SK-N-SH treated with all-trans-retinoic acid at 6 μM for 48 hours (cell line): Measurements from ENCODE around the gene TNC.
A peak's percentile ranks its signal among the peaks of the same experiment; 100 is the strongest.

ENCODE experiments used
- ATAC-seq: fragments of 200-7000 bp; cut with Tn5 transposase; 3 replicates; pipeline ENCODE4 v1.9.1; 2020; ENCODE audit warnings: mild to moderate bottlenecking, moderate library complexity
- ARNTL ChIP-seq: fragments of 450-650 bp; formaldehyde crosslinking; IDR thresholded peaks from 2 replicates; pipeline ENCODE4 v1.5.0; 2020; ENCODE audit warnings: low read depth, mild to moderate bottlenecking, moderate library complexity, borderline replicate concordance
- BACH2 ChIP-seq: fragments of 250-450 bp; sonication (Bioruptor Pico); IDR thresholded peaks from 2 replicates; pipeline ENCODE4 v1.9.0; 2021; ENCODE audit warnings: mild to moderate bottlenecking, borderline replicate concordance
- CREB5 ChIP-seq: fragments of 250-450 bp; sonication (Bioruptor Pico); IDR thresholded peaks from 2 replicates; pipeline ENCODE4 v1.5.1; 2020; ENCODE audit warnings: low read depth, mild to moderate bottlenecking, moderate library complexity
- CSDC2 ChIP-seq: fragments of 250-450 bp; sonication (Bioruptor Pico); IDR thresholded peaks from 2 replicates; pipeline ENCODE4 v1.5.0; 2020; ENCODE audit warnings: mild to moderate bottlenecking, moderate library complexity
- ESRRG ChIP-seq: fragments of 250-450 bp; sonication (Bioruptor Pico); IDR thresholded peaks from 2 replicates; pipeline ENCODE4 v1.6.1; 2021; ENCODE audit warnings: mild to moderate bottlenecking
- GLIS3 ChIP-seq: fragments of 250-450 bp; sonication (Bioruptor Pico); IDR thresholded peaks from 2 replicates; pipeline ENCODE4 v1.5.0; 2020; ENCODE audit warnings: mild to moderate bottlenecking, moderate library complexity
- ISL1 ChIP-seq: fragments of 250-450 bp; sonication (Bioruptor Pico); IDR thresholded peaks from 2 replicates; pipeline ENCODE4 v2.1.2; 2022; ENCODE audit warnings: mild to moderate bottlenecking, moderate library complexity
- OSR1 ChIP-seq: fragments of 250-450 bp; sonication (Bioruptor Pico); IDR thresholded peaks from 2 replicates; pipeline ENCODE4 v1.8.0; 2022; ENCODE audit warnings: moderate library complexity, mild to moderate bottlenecking, inconsistent platforms
- POU6F1 ChIP-seq: fragments of 250-450 bp; sonication (Bioruptor Pico); IDR thresholded peaks from 2 replicates; pipeline ENCODE4 v1.8.0; 2021; ENCODE audit warnings: low read depth, mild to moderate bottlenecking, moderate library complexity, borderline replicate concordance
- RARB ChIP-seq: fragments of 250-450 bp; sonication (Bioruptor Pico); IDR thresholded peaks from 2 replicates; pipeline ENCODE4 v1.8.0; 2021; ENCODE audit warnings: mild to moderate bottlenecking, moderate library complexity
- SNAI2 ChIP-seq: fragments of 250-450 bp; sonication (Bioruptor Pico); IDR thresholded peaks from 2 replicates; pipeline ENCODE4 v1.5.0; 2020; ENCODE audit warnings: mild to moderate bottlenecking, moderate library complexity
- TOX ChIP-seq: fragments of 250-450 bp; sonication (Bioruptor Pico); IDR thresholded peaks from 2 replicates; pipeline ENCODE4 v1.8.0; 2021; ENCODE audit warnings: mild to moderate bottlenecking, moderate library complexity, borderline replicate concordance
- TSHZ2 ChIP-seq: fragments of 250-450 bp; sonication (Bioruptor Pico); IDR thresholded peaks from 2 replicates; pipeline ENCODE4 v1.5.0; 2020; ENCODE audit warnings: mild to moderate bottlenecking, moderate library complexity
- ZC3H10 ChIP-seq: fragments of 250-450 bp; sonication (Bioruptor Pico); IDR thresholded peaks from 2 replicates; pipeline ENCODE4 v1.5.1; 2021; ENCODE audit warnings: mild to moderate bottlenecking, moderate library complexity
- ZFP3 ChIP-seq: fragments of 250-450 bp; sonication (Bioruptor Pico); IDR thresholded peaks from 2 replicates; pipeline ENCODE4 v1.5.0; 2020; ENCODE audit warnings: mild to moderate bottlenecking, moderate library complexity
- ZFP30 ChIP-seq: fragments of 450-650 bp; formaldehyde crosslinking; IDR thresholded peaks from 2 replicates; pipeline ENCODE4 v1.5.0; 2022; ENCODE audit warnings: mild to moderate bottlenecking, moderate library complexity
- ZNF565 ChIP-seq: fragments of 450-650 bp; formaldehyde crosslinking; conservative IDR thresholded peaks from 2 replicates; pipeline ENCODE4 v1.5.0; 2020; ENCODE audit warnings: low read depth, mild to moderate bottlenecking, moderate library complexity
- ZNF70 ChIP-seq: fragments of 450-650 bp; formaldehyde crosslinking; IDR thresholded peaks from 2 replicates; pipeline ENCODE4 v1.5.0; 2020; ENCODE audit warnings: mild to moderate bottlenecking, moderate library complexity
- ZNF8 ChIP-seq: fragments of 450-650 bp; formaldehyde crosslinking; IDR thresholded peaks from 2 replicates; pipeline ENCODE4 v1.5.0; 2020; ENCODE audit warnings: mild to moderate bottlenecking, moderate library complexity
- TF ChIP-seq, protein P1 (sequence below): fragments of 250-450 bp; sonication (Bioruptor Pico); IDR thresholded peaks from 2 replicates; pipeline ENCODE4 v1.5.1; 2021; ENCODE audit warnings: mild to moderate bottlenecking, moderate library complexity

Gene TNC

GRCh38 chr9:115068031-115068430, 49.9 kb downstream of the TNC start (continued):
- TF ChIP-seq POU6F1 (CRISPR knock-in tag): no peak

GRCh38 chr9:115063058-115063845, 54.7 kb downstream of the TNC start:
- ATAC-seq: 0 out of 3 replicates have a peak, but pooled peaks have one; percentile 4
- TF ChIP-seq TOX (CRISPR knock-in tag) (no peak), ZNF70 (CRISPR knock-in tag) (no peak), ZFP30 (CRISPR knock-in tag) (no peak), OSR1 (no peak), ZNF565 (CRISPR knock-in tag) (no peak), GLIS3 (CRISPR knock-in tag) (no peak), ARNTL (CRISPR knock-in tag) (no peak), ZFP3 (CRISPR knock-in tag) (no peak), ZNF8 (CRISPR knock-in tag) (no peak), TSHZ2 (CRISPR knock-in tag) (no peak), RARB (no peak), CREB5 (CRISPR knock-in tag) (no peak), ZC3H10 (CRISPR knock-in tag) (no peak), ESRRG (CRISPR knock-in tag) (no peak), POU6F1 (CRISPR knock-in tag) (no peak), SNAI2 (no peak), ISL1 (no peak), BACH2 (CRISPR knock-in tag) (no peak)
- TF ChIP-seq, protein P1, sequence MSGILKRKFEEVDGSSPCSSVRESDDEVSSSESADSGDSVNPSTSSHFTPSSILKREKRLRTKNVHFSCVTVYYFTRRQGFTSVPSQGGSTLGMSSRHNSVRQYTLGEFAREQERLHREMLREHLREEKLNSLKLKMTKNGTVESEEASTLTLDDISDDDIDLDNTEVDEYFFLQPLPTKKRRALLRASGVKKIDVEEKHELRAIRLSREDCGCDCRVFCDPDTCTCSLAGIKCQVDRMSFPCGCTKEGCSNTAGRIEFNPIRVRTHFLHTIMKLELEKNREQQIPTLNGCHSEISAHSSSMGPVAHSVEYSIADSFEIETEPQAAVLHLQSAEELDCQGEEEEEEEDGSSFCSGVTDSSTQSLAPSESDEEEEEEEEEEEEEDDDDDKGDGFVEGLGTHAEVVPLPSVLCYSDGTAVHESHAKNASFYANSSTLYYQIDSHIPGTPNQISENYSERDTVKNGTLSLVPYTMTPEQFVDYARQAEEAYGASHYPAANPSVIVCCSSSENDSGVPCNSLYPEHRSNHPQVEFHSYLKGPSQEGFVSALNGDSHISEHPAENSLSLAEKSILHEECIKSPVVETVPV: no peak

GRCh38 chr9:115058684-115059315, 59.2 kb downstream of the TNC start:
- peak; percentile 34 for ATAC-seq
- TF ChIP-seq BACH2 (CRISPR knock-in tag) (no peak), RARB (no peak), TSHZ2 (CRISPR knock-in tag) (no peak), ZFP3 (CRISPR knock-in tag) (no peak), ZNF8 (CRISPR knock-in tag) (no peak), ISL1 (peak; percentile 42; the same call in 1 of the 2 replicates), CSDC2 (CRISPR knock-in tag) (no peak)
